ENCODE data around the gene TLE2.

DNA sequence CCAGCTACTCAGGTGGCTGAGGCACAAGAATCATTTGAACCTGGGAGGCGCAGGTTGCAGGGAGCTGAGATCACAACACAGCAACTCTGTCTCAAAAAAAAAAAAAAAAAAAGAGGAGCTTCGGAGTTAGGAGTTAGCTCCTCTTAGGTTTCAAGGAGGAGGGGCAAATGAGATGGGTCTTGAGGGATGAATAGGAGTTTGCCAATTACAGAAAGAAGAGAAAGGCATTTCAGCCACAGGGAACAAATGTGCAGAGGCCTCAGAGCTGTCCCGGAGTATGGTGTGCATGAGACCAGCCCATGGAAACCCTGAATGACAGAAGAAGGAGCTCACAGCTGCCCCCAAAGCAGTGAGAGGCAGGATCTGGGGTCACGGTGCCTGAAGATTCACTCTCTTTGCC lies 24.6 kb downstream of the TLE2 start:
- TF ChIP-seq, protein P1, sequence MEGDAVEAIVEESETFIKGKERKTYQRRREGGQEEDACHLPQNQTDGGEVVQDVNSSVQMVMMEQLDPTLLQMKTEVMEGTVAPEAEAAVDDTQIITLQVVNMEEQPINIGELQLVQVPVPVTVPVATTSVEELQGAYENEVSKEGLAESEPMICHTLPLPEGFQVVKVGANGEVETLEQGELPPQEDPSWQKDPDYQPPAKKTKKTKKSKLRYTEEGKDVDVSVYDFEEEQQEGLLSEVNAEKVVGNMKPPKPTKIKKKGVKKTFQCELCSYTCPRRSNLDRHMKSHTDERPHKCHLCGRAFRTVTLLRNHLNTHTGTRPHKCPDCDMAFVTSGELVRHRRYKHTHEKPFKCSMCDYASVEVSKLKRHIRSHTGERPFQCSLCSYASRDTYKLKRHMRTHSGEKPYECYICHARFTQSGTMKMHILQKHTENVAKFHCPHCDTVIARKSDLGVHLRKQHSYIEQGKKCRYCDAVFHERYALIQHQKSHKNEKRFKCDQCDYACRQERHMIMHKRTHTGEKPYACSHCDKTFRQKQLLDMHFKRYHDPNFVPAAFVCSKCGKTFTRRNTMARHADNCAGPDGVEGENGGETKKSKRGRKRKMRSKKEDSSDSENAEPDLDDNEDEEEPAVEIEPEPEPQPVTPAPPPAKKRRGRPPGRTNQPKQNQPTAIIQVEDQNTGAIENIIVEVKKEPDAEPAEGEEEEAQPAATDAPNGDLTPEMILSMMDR (IDR thresholded peaks at IDR 0.05; ENCODE audit: extremely low read depth in 1 of 2, insufficient read depth in 1 of 2, low read depth in 1 of 2, low read length in 2 of 2), result no peak
- TF ChIP-seq JUN (IDR thresholded peaks at IDR 0.05; ENCODE audit: borderline replicate concordance, insufficient read depth, insufficient read length, low read depth), result no peak
- TF ChIP-seq, protein P2, sequence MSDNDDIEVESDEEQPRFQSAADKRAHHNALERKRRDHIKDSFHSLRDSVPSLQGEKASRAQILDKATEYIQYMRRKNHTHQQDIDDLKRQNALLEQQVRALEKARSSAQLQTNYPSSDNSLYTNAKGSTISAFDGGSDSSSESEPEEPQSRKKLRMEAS (IDR thresholded peaks at IDR 0.05; ENCODE audit: insufficient read depth, insufficient read length), result no peak
- TF ChIP-seq GATA2 (IDR thresholded peaks at IDR 0.05; ENCODE audit: insufficient read depth, insufficient read length, low read depth, low read length), result no peak
- TF ChIP-seq POLR2A (IDR thresholded peaks at IDR 0.05; ENCODE audit: low read depth, low read length), result no peak
- TF ChIP-seq EZH2 (IDR thresholded peaks at IDR 0.05; ENCODE audit: borderline replicate concordance, low read depth, low read length, severe bottlenecking), result no peak
- TF ChIP-seq POLR2AphosphoS5 (IDR thresholded peaks at IDR 0.05; ENCODE audit: insufficient read depth, low read depth, low read length), result no peak
- TF ChIP-seq MYC (IDR thresholded peaks at IDR 0.05; ENCODE audit: low read depth, low read length), result no peak
- TF ChIP-seq FOS (IDR thresholded peaks at IDR 0.05; ENCODE audit: borderline replicate concordance, insufficient read depth, low read length), result no peak

Measured in endothelial cell of umbilical vein (primary cell).